Hepatocyte (in vitro differentiated cells): ENCODE results near the gene BRAP. TPM values are rescaled to one million over a fixed set of nuclear protein-coding genes. Genes with fewer than 3 reads are reported as not detected.

Source experiments
- DNase-seq: peaks from one replicate; pipeline ENCODE4 v3.0.0-alpha.2; 2016; ENCODE audit warnings: low spot score
- H2AFZ ChIP-seq: fragments of 200-600 bp; sonication (generic); 2 replicates; pipeline ENCODE4 v1.6.0; 2016; ENCODE audit warnings: antibody characterized with exemption, mild to moderate bottlenecking
- H3K27ac ChIP-seq: fragments of 200-600 bp; sonication (generic); 2 replicates; pipeline ENCODE4 v1.5.1; 2016; ENCODE audit warnings: mild to moderate bottlenecking
- H3K27me3 ChIP-seq: fragments of 200-600 bp; sonication (generic); 2 replicates; pipeline ENCODE4 v1.6.1; 2016
- H3K36me3 ChIP-seq: fragments of 200-600 bp; sonication (generic); replicated peaks from 2 replicates; pipeline ENCODE4 v1.5.1; 2016; ENCODE audit warnings: low read depth; ENCODE audit not compliant: insufficient read depth
- H3K4me1 ChIP-seq: fragments of 200-600 bp; sonication (generic); 2 replicates; pipeline ENCODE4 v1.5.1; 2016; ENCODE audit warnings: mild to moderate bottlenecking, moderate library complexity; ENCODE audit not compliant: insufficient read depth
- H3K4me2 ChIP-seq: fragments of 200-600 bp; sonication (generic); 2 replicates; pipeline ENCODE4 v1.6.0; 2016
- H3K4me3 ChIP-seq: fragments of 200-600 bp; sonication (generic); 2 replicates; pipeline ENCODE4 v1.5.1; 2016; ENCODE audit warnings: mild to moderate bottlenecking
- H3K79me2 ChIP-seq: fragments of 200-600 bp; sonication (generic); 2 replicates; pipeline ENCODE4 v1.6.0; 2017; ENCODE audit warnings: mild to moderate bottlenecking
- H3K9me2 ChIP-seq: fragments of 200-600 bp; sonication (generic); replicated peaks from 2 replicates; pipeline ENCODE4 v1.6.0; 2017; ENCODE audit warnings: mild to moderate bottlenecking; ENCODE audit not compliant: insufficient read depth
- H3K9me3 ChIP-seq: fragments of 200-600 bp; sonication (generic); 2 replicates; pipeline ENCODE4 v1.5.1; 2016; ENCODE audit warnings: low read depth, mild to moderate bottlenecking
- H4K20me1 ChIP-seq: fragments of 200-600 bp; sonication (generic); 2 replicates; pipeline ENCODE4 v1.6.0; 2016; ENCODE audit warnings: mild to moderate bottlenecking; ENCODE audit not compliant: insufficient read depth, poor library complexity, severe bottlenecking
- CTCF ChIP-seq: fragments of 200-600 bp; sonication (generic); IDR thresholded peaks from 2 replicates; pipeline ENCODE4 v1.5.1; 2016; ENCODE audit warnings: antibody characterized with exemption, mild to moderate bottlenecking; ENCODE audit not compliant: poor library complexity
- EZH2 ChIP-seq: fragments of 200-600 bp; sonication (generic); IDR thresholded peaks from 2 replicates; pipeline ENCODE4 v1.6.1; 2016; ENCODE audit warnings: antibody characterized with exemption, mild to moderate bottlenecking, borderline replicate concordance
- EZH2phosphoT487 ChIP-seq: fragments of 200-600 bp; sonication (generic); IDR thresholded peaks from one replicate; pipeline ENCODE4 v1.6.1; 2018; ENCODE audit warnings: antibody characterized with exemption, mild to moderate bottlenecking, low read depth, moderate library complexity; ENCODE audit not compliant: unreplicated experiment, severe bottlenecking
- WGBS: methylation state at CpG from one replicate; pipeline ENCODE4 v1.1.6; 2016; ENCODE audit warnings: low lambda C conversion rate; ENCODE audit errors: missing lambda C conversion rate; 5-methylcytosine and 5-hydroxymethylcytosine counted together
- polyA plus RNA-seq: library from polyadenylated mRNA; unstranded; fragments of >200 nt; fragmentation: Nextera tagmentation; extraction: Ambion mirVana; gene quantifications from 2 replicates; pipeline ENCODE4 v1.2.1, GENCODE V29; 2016
- total RNA-seq: library from RNA; depleted of rRNA; stranded (reverse); fragments of >200 nt; gene quantifications from 2 replicates; pipeline ENCODE4 v1.2.3, GENCODE V29; 2014

BRAP gene
- total and polyA plus RNA-seq, 2 experiments from 2014 or later, result 13.9 to 16.8 TPM

- Histone ChIP-seq H3K36me3 (no peaks in the 10 kb centered on the region), H3K27ac (no peak overlapping the region), H3K79me2 (no peaks in the 10 kb centered on the region), H3K4me1 (no peaks in the 10 kb centered on the region), H3K9me3 (no peaks in the 10 kb centered on the region), H3K9me2 (no peaks in the 10 kb centered on the region), H3K4me3 (no peak overlapping the region), H2AFZ (no peak overlapping the region), H3K27me3 (no peaks in the 10 kb centered on the region), H3K4me2 (no peak overlapping the region), H4K20me1 (no peaks in the 10 kb centered on the region)
- WGBS, result 97% methylated on average over 5 of the region's 5 CpGs
- no peak for DNase-seq
- TF ChIP-seq EZH2 (no peak), EZH2phosphoT487 (no peak), CTCF (no peak)
Observed at GRCh38 chr12:111693818-111694217, 8.1 kb upstream of the BRAP start.

- no peak for DNase-seq
- no peaks in the 10 kb centered on the region for H3K27me3 ChIP-seq
- H3K79me2 ChIP-seq, result peaks cover 5% of the 10 kb centered on the region
- no peak overlapping the region for H3K4me2 ChIP-seq
- H3K27ac ChIP-seq, result no peak overlapping the region
- no peaks in the 10 kb centered on the region for H3K36me3 ChIP-seq
- H3K9me3 ChIP-seq, result no peaks in the 10 kb centered on the region
- no peaks in the 10 kb centered on the region for H3K4me1 ChIP-seq
- no peak overlapping the region for H2AFZ ChIP-seq
- TF ChIP-seq EZH2, result no peak
- no peak for TF ChIP-seq CTCF
- TF ChIP-seq EZH2phosphoT487, result no peak
- H4K20me1 ChIP-seq, result no peaks in the 10 kb centered on the region
- no peaks in the 10 kb centered on the region for H3K9me2 ChIP-seq
- no peak overlapping the region for H3K4me3 ChIP-seq
- 91% methylated on average over 15 of the region's 15 CpGs for WGBS
Observed at GRCh38 chr12:111692575-111693210, 6.9 kb upstream of the BRAP start.

DNA sequence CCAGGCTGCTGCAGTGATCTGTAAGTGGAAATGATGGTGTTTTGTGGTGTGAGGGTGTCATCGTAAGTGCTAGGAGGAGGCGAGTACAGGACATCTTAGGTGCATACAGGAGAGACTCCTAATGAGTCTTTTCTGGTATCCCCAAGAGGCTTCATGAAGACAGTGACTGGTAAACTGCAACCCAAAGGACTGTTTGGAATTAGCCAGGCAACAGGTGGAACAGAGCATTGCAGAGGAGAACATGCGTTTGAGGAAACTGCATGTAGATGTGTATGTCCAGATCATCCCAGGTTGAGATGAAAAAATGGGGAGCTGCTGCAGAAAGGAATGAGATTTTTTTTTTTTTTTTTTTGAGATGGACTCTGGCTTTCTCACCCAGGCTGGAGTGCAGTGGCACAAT is 5.5 kb upstream of the BRAP start:
- Histone ChIP-seq H3K4me2 (no peak overlapping the region), H2AFZ (no peak overlapping the region), H3K9me3 (no peaks in the 10 kb centered on the region), H3K27me3 (no peaks in the 10 kb centered on the region), H3K4me3 (no peak overlapping the region), H3K4me1 (peaks cover 10% of the 10 kb centered on the region), H4K20me1 (no peaks in the 10 kb centered on the region), H3K9me2 (no peaks in the 10 kb centered on the region), H3K36me3 (no peaks in the 10 kb centered on the region), H3K27ac (no peak overlapping the region), H3K79me2 (peaks cover 12% of the 10 kb centered on the region)
- DNase-seq, result no peak
- 98% methylated on average over 3 of the region's 3 CpGs for WGBS
- TF ChIP-seq EZH2 (no peak), CTCF (no peak), EZH2phosphoT487 (no peak)

DNA sequence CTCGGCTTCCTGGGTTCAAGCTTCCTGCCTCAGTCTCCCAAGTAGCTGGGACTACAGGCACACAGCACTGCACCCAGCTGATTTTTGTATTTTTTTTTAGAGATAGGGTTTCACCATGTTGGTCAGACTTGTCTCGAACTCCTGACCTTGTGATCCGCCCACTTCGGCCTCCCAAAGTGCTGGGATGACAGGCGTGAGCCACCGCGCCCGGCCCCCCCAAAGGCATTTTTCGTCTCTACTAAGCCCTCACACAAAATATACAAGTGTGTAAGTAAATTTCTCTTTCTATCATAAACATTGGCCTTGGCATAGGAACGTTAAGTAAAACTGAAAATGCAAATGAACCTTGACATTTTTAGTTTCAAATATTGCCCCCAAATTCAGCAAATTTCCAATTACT is 2.2 kb upstream of the BRAP start:
- TF ChIP-seq EZH2 (no peak), CTCF (no peak), EZH2phosphoT487 (no peak)
- Histone ChIP-seq H3K36me3 (no peaks in the 10 kb centered on the region), H3K27ac (no peak overlapping the region), H3K79me2 (peaks cover 41% of the 10 kb centered on the region), H4K20me1 (peaks cover 7% of the 10 kb centered on the region), H3K9me2 (no peaks in the 10 kb centered on the region), H2AFZ (no peak overlapping the region), H3K9me3 (no peaks in the 10 kb centered on the region), H3K4me3 (no peak overlapping the region), H3K4me1 (peaks cover 22% of the 10 kb centered on the region), H3K27me3 (no peaks in the 10 kb centered on the region), H3K4me2 (no peak overlapping the region)
- DNase-seq, result no peak
- 94% methylated on average over 10 of the region's 10 CpGs for WGBS
